ENCODE data around the gene ZSWIM3. TPM values are rescaled to one million over a fixed set of nuclear protein-coding genes. Genes with fewer than 3 reads are reported as not detected.
A peak's percentile ranks its signal among the peaks of the same experiment; 100 is the strongest.

Gene ZSWIM3
- total and polyA plus RNA-seq, 4 donors: 0.56 to 4.2 (median 2.3) TPM

GRCh38 chr20:45918779-45919537 lies 61.5 kb downstream of the ZSWIM3 start:
- Histone ChIP-seq H3K27me3 (ENCODE audit: control insufficient read depth in 4 of 4, insufficient read depth in 4 of 4, low read length in 3 of 4) (no peaks in the 10 kb centered on the region), H3K36me3 (ENCODE audit: control insufficient read depth in 4 of 4, insufficient read depth in 3 of 4, low read depth in 1 of 4, low read length in 3 of 4) (no peaks in the 10 kb centered on the region), H3K9ac (ENCODE audit: low read depth in 1 of 2, low read length in 2 of 2) (no peak overlapping the region), H3K9me3 (ENCODE audit: control insufficient read depth in 4 of 4, low read length in 3 of 4) (no peaks in the 10 kb centered on the region), H3K4me3 (ENCODE audit: low read depth in 1 of 3, low read length in 3 of 3) (no peak overlapping the region), H3K4me1 (ENCODE audit: control insufficient read depth in 4 of 4, insufficient read depth in 4 of 4, low read length in 3 of 4) (peaks cover 0 to 17% (median 2%) of the 10 kb centered on the region in 4 donors), H3K27ac (ENCODE audit: low read depth in 1 of 2, low read length in 2 of 2) (peak overlapping the region; percentile 58 to 64)
- TF ChIP-seq JUND (IDR thresholded peaks at IDR 0.05) (no peak), HNF4A (conservative IDR thresholded peaks at IDR 0.05) (no peak), RXRA (IDR thresholded peaks at IDR 0.05) (no peak), YY1 (IDR thresholded peaks at IDR 0.05) (no peak), GABPA (IDR thresholded peaks at IDR 0.05 in 1 of 2, conservative IDR thresholded peaks at IDR 0.05 in 1 of 2) (no peak)
- 94% methylated on average over 12 of the region's 12 CpGs for WGBS
- DNase-seq (ENCODE audit: low spot score): no peak

GRCh38 chr20:45919542-45920399 lies 62.4 kb downstream of the ZSWIM3 start:
- WGBS: 33% methylated on average over 11 of the region's 11 CpGs
- Histone ChIP-seq H3K27ac (ENCODE audit: low read depth in 1 of 2, low read length in 2 of 2) (peak overlapping the region; percentile 47 to 58), H3K9me3 (ENCODE audit: control insufficient read depth in 4 of 4, low read length in 3 of 4) (no peaks in the 10 kb centered on the region), H3K4me3 (ENCODE audit: low read depth in 1 of 3, low read length in 3 of 3) (no peak overlapping the region), H3K27me3 (ENCODE audit: control insufficient read depth in 4 of 4, insufficient read depth in 4 of 4, low read length in 3 of 4) (no peaks in the 10 kb centered on the region), H3K36me3 (ENCODE audit: control insufficient read depth in 4 of 4, insufficient read depth in 3 of 4, low read depth in 1 of 4, low read length in 3 of 4) (no peaks in the 10 kb centered on the region), H3K9ac (ENCODE audit: low read depth in 1 of 2, low read length in 2 of 2) (peak overlapping the region in 1 of 2 donors; percentile 44), H3K4me1 (ENCODE audit: control insufficient read depth in 4 of 4, insufficient read depth in 4 of 4, low read length in 3 of 4) (peaks cover under 1 to 23% (median 7%) of the 10 kb centered on the region in 4 donors)
- DNase-seq (ENCODE audit: low spot score): peak; percentile 53
- TF ChIP-seq NR2F2 (IDR thresholded peaks at IDR 0.05): no peak
- TF ChIP-seq, protein P1, sequence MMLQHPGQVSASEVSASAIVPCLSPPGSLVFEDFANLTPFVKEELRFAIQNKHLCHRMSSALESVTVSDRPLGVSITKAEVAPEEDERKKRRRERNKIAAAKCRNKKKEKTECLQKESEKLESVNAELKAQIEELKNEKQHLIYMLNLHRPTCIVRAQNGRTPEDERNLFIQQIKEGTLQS (IDR thresholded peaks at IDR 0.05): no peak
- TF ChIP-seq RXRA (IDR thresholded peaks at IDR 0.05): no peak
- no peak for TF ChIP-seq FOXA1 (IDR thresholded peaks at IDR 0.05)
- no peak for TF ChIP-seq FOXA2 (IDR thresholded peaks at IDR 0.05)
- no peak for TF ChIP-seq JUND (IDR thresholded peaks at IDR 0.05)
- no peak for TF ChIP-seq YY1 (IDR thresholded peaks at IDR 0.05)
- TF ChIP-seq EGR1 (IDR thresholded peaks at IDR 0.05; ENCODE audit: low read depth in 2 of 2): no peak
- no peak for TF ChIP-seq TAF1 (conservative IDR thresholded peaks at IDR 0.05)
- no peak for TF ChIP-seq HNF4A (conservative IDR thresholded peaks at IDR 0.05)
- TF ChIP-seq, protein P2, sequence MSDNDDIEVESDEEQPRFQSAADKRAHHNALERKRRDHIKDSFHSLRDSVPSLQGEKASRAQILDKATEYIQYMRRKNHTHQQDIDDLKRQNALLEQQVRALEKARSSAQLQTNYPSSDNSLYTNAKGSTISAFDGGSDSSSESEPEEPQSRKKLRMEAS (IDR thresholded peaks at IDR 0.05): no peak
- TF ChIP-seq RAD21 (IDR thresholded peaks at IDR 0.05): no peak

GRCh38 chr20:45920462-45921336 lies 63.3 kb downstream of the ZSWIM3 start:
- peaks cover 3 to 23% (median 9%) of the 10 kb centered on the region in 4 donors for H3K4me1 ChIP-seq (ENCODE audit: control insufficient read depth in 4 of 4, insufficient read depth in 4 of 4, low read length in 3 of 4)
- H3K4me3 ChIP-seq (ENCODE audit: low read depth in 1 of 3, low read length in 3 of 3): no peak overlapping the region
- TF ChIP-seq HNF4A (conservative IDR thresholded peaks at IDR 0.05): no peak
- TF ChIP-seq, protein P1 (IDR thresholded peaks at IDR 0.05): no peak
- no peak for TF ChIP-seq HNF4G (IDR thresholded peaks at IDR 0.05)
- TF ChIP-seq YY1 (IDR thresholded peaks at IDR 0.05): no peak
- TF ChIP-seq FOXA2 (IDR thresholded peaks at IDR 0.05): no peak
- TF ChIP-seq, protein P3, sequence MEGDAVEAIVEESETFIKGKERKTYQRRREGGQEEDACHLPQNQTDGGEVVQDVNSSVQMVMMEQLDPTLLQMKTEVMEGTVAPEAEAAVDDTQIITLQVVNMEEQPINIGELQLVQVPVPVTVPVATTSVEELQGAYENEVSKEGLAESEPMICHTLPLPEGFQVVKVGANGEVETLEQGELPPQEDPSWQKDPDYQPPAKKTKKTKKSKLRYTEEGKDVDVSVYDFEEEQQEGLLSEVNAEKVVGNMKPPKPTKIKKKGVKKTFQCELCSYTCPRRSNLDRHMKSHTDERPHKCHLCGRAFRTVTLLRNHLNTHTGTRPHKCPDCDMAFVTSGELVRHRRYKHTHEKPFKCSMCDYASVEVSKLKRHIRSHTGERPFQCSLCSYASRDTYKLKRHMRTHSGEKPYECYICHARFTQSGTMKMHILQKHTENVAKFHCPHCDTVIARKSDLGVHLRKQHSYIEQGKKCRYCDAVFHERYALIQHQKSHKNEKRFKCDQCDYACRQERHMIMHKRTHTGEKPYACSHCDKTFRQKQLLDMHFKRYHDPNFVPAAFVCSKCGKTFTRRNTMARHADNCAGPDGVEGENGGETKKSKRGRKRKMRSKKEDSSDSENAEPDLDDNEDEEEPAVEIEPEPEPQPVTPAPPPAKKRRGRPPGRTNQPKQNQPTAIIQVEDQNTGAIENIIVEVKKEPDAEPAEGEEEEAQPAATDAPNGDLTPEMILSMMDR (IDR thresholded peaks at IDR 0.05; ENCODE audit: low read depth, low read length, missing input control): no peak
- no peak for TF ChIP-seq FOXA1 (IDR thresholded peaks at IDR 0.05)
- no peak for TF ChIP-seq RXRA (IDR thresholded peaks at IDR 0.05)
- no peak for TF ChIP-seq SP1 (IDR thresholded peaks at IDR 0.05)
- no peak for TF ChIP-seq EGR1 (IDR thresholded peaks at IDR 0.05; ENCODE audit: low read depth in 2 of 2)
- TF ChIP-seq JUND (IDR thresholded peaks at IDR 0.05): no peak
- no peak for TF ChIP-seq RAD21 (IDR thresholded peaks at IDR 0.05)
- no peak for TF ChIP-seq REST (IDR thresholded peaks at IDR 0.05)
- WGBS: 75% methylated on average over 9 of the region's 9 CpGs
- no peaks in the 10 kb centered on the region for H3K9me3 ChIP-seq (ENCODE audit: control insufficient read depth in 4 of 4, low read length in 3 of 4)
- peak overlapping the region; percentile 47 to 58 for H3K27ac ChIP-seq (ENCODE audit: low read depth in 1 of 2, low read length in 2 of 2)
- DNase-seq (ENCODE audit: low spot score): no peak
- H3K36me3 ChIP-seq (ENCODE audit: control insufficient read depth in 4 of 4, insufficient read depth in 3 of 4, low read depth in 1 of 4, low read length in 3 of 4): no peaks in the 10 kb centered on the region
- peak overlapping the region in 1 of 2 donors; percentile 44 for H3K9ac ChIP-seq (ENCODE audit: low read depth in 1 of 2, low read length in 2 of 2)
- H3K27me3 ChIP-seq (ENCODE audit: control insufficient read depth in 4 of 4, insufficient read depth in 4 of 4, low read length in 3 of 4): no peaks in the 10 kb centered on the region

Measured in liver (tissue), 9 donors.